OCI-LY1 (cell line): ENCODE measurements around the gene PGBD5.

Experiments used
- H2AFZ ChIP-seq: fragments of 200-600 bp; sonication (generic), shearing (Covaris generic); 2 replicates; pipeline ENCODE4 v1.6.0; 2014; ENCODE audit warnings: antibody characterized with exemption, mild to moderate bottlenecking, low read length
- H3F3A ChIP-seq: fragments of 200-600 bp; sonication (generic), shearing (Covaris generic); 2 replicates; pipeline ENCODE4 v1.6.0; 2014; ENCODE audit warnings: mild to moderate bottlenecking, antibody characterized with exemption, low read length, moderate library complexity; ENCODE audit not compliant: insufficient read depth
- H3K27ac ChIP-seq: fragments of 200-600 bp; sonication (generic); 2 replicates; pipeline ENCODE4 v1.5.1; 2014; ENCODE audit warnings: low read length, mixed run types, mild to moderate bottlenecking, low read depth; ENCODE audit not compliant: poor library complexity, severe bottlenecking
- H3K27me3 ChIP-seq: fragments of 200-600 bp; sonication (generic); 2 replicates; pipeline ENCODE4 v1.6.0; 2014; ENCODE audit warnings: antibody characterized with exemption, mild to moderate bottlenecking, low read length, moderate library complexity; ENCODE audit not compliant: insufficient read depth
- H3K36me3 ChIP-seq: fragments of 200-600 bp; sonication (generic); 2 replicates; pipeline ENCODE4 v1.6.1; 2014; ENCODE audit warnings: mild to moderate bottlenecking, antibody characterized with exemption, low read length, moderate library complexity, mixed read lengths; ENCODE audit not compliant: insufficient read depth
- H3K4me1 ChIP-seq: fragments of 200-600 bp; sonication (generic); 2 replicates; pipeline ENCODE4 v1.5.1; 2014; ENCODE audit warnings: mild to moderate bottlenecking, low read length, moderate library complexity; ENCODE audit not compliant: insufficient read depth, severe bottlenecking
- H3K4me2 ChIP-seq: fragments of 200-600 bp; sonication (generic), shearing (Covaris generic); 2 replicates; pipeline ENCODE4 v1.6.1; 2014; ENCODE audit warnings: low read length
- H3K4me3 ChIP-seq: fragments of 200-600 bp; sonication (generic); 2 replicates; pipeline ENCODE4 v1.5.1; 2014; ENCODE audit warnings: low read length, low read depth, mild to moderate bottlenecking, mixed read lengths; ENCODE audit not compliant: poor library complexity, severe bottlenecking
- H3K79me2 ChIP-seq: fragments of 200-600 bp; shearing (Covaris generic); 2 replicates; pipeline ENCODE4 v1.6.1; 2016; ENCODE audit warnings: mixed run types, low read length, mixed read lengths; ENCODE audit not compliant: insufficient read depth
- H3K9ac ChIP-seq: fragments of 200-600 bp; sonication (generic), shearing (Covaris generic); 2 replicates; pipeline ENCODE4 v1.6.1; 2014; ENCODE audit warnings: mild to moderate bottlenecking, low read length, mixed read lengths
- H3K9me2 ChIP-seq: fragments of 200-600 bp; sonication (generic), shearing (Covaris generic); 2 replicates; pipeline ENCODE4 v1.6.1; 2014; ENCODE audit warnings: low read depth, mild to moderate bottlenecking, low read length, mixed read lengths
- H3K9me3 ChIP-seq: fragments of 200-600 bp; shearing (Covaris generic); 2 replicates; pipeline ENCODE4 v1.6.1; 2014; ENCODE audit warnings: low read length, mixed read lengths
- H4K20me1 ChIP-seq: fragments of 200-600 bp; sonication (generic), shearing (Covaris generic); 2 replicates; pipeline ENCODE4 v1.6.0; 2016; ENCODE audit warnings: mild to moderate bottlenecking, low read length; ENCODE audit not compliant: insufficient read depth
- EZH2 ChIP-seq: fragments of 200-600 bp; sonication (generic), shearing (Covaris generic); IDR thresholded peaks from 2 replicates; pipeline ENCODE4 v1.8.0; 2017; ENCODE audit warnings: borderline replicate concordance, mixed run types, mild to moderate bottlenecking, antibody characterized with exemption, low read length, moderate library complexity, mixed read lengths
- TF ChIP-seq, protein P1 (sequence below): fragments of 200-600 bp; sonication (generic), shearing (Covaris generic); IDR thresholded peaks from 2 replicates; pipeline ENCODE4 v1.5.1; 2017; ENCODE audit warnings: mild to moderate bottlenecking, antibody characterized with exemption, low read length, moderate library complexity, mixed read lengths

The PGBD5 gene

GRCh38 chr1:230267338-230268065 lies 158.6 kb downstream of the PGBD5 start:
- Histone ChIP-seq H3K9ac (no peak overlapping the region), H3K4me1 (peaks cover 58% of the 10 kb centered on the region), H3K9me2 (no peaks in the 10 kb centered on the region), H3K27me3 (no peaks in the 10 kb centered on the region), H3K36me3 (peaks cover 40% of the 10 kb centered on the region; the same call in 1 of the 2 replicates), H2AFZ (no peak overlapping the region), H3K27ac (peak overlapping the region; percentile 72), H3K4me2 (no peak overlapping the region), H3K9me3 (no peaks in the 10 kb centered on the region), H4K20me1 (no peaks in the 10 kb centered on the region), H3K79me2 (no peaks in the 10 kb centered on the region), H3K4me3 (no peak overlapping the region), H3F3A (no peaks in the 10 kb centered on the region)
- no peak for TF ChIP-seq EZH2
- TF ChIP-seq, protein P1, sequence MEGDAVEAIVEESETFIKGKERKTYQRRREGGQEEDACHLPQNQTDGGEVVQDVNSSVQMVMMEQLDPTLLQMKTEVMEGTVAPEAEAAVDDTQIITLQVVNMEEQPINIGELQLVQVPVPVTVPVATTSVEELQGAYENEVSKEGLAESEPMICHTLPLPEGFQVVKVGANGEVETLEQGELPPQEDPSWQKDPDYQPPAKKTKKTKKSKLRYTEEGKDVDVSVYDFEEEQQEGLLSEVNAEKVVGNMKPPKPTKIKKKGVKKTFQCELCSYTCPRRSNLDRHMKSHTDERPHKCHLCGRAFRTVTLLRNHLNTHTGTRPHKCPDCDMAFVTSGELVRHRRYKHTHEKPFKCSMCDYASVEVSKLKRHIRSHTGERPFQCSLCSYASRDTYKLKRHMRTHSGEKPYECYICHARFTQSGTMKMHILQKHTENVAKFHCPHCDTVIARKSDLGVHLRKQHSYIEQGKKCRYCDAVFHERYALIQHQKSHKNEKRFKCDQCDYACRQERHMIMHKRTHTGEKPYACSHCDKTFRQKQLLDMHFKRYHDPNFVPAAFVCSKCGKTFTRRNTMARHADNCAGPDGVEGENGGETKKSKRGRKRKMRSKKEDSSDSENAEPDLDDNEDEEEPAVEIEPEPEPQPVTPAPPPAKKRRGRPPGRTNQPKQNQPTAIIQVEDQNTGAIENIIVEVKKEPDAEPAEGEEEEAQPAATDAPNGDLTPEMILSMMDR = no peak

- Histone ChIP-seq H3K9ac (no peak overlapping the region), H4K20me1 (no peaks in the 10 kb centered on the region), H3K27ac (peak overlapping the region; percentile 72), H3K4me1 (peaks cover 59% of the 10 kb centered on the region), H3K9me2 (no peaks in the 10 kb centered on the region), H3F3A (no peaks in the 10 kb centered on the region), H3K79me2 (no peaks in the 10 kb centered on the region), H3K4me3 (no peak overlapping the region), H3K27me3 (no peaks in the 10 kb centered on the region), H2AFZ (no peak overlapping the region), H3K4me2 (no peak overlapping the region), H3K9me3 (no peaks in the 10 kb centered on the region), H3K36me3 (peaks cover 40% of the 10 kb centered on the region; the same call in 1 of the 2 replicates)
- TF ChIP-seq, protein P1 = no peak
- TF ChIP-seq EZH2 = no peak
These were observed 159.7 kb downstream of the PGBD5 start for GRCh38 chr1:230266456-230266855.

DNA sequence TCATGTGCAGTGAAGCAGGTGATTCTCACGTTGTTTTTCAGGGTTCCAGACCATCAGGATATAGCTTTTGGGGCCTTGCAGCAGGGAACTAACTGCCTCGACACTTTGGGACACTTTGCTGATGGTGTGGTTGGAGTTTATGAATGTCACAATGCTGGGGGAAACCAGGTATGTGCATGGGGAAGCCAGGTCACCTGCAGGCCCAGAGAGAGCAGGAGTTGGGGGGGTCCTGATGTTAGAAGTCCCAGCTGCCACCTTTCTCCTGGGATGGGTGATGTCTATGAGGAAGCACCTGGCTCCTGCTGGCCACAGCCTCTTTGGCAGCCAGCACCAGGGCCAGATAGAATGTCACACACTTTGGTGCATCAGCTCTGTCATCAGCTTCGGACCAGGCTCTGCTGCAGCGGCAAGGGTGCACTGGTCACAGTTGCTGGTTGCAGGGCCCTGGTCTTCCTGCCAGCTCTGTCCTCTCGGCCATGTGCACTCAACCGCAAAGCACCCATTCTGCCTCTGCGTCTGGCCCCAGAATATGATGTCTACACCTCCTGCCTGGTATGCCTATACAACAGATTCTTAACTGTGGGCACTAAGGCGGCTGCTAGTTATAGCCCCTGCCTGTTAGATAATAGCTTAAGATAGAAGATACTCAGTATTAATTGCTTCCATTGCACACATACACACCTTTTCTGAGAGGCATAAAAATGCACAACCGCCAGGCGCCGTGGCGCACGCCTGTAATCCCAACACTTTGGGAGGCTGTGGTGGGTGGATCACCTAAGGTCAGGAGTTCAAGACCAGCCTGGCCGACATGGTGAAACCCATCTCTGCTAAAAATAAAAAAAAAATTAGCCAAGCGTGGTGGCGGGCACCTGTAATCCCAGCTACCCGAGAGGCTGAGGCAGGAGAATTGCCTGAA lies 160.7 kb downstream of the PGBD5 start:
- H3K4me1 ChIP-seq = peaks cover 49% of the 10 kb centered on the region
- no peaks in the 10 kb centered on the region for H3K9me2 ChIP-seq
- no peak overlapping the region; the same call in 1 of the 2 replicates for H3K9ac ChIP-seq
- H3K27ac ChIP-seq = peak overlapping the region; percentile 72
- H4K20me1 ChIP-seq = no peaks in the 10 kb centered on the region
- H3K9me3 ChIP-seq = no peaks in the 10 kb centered on the region
- TF ChIP-seq, protein P1 = no peak
- no peak for TF ChIP-seq EZH2
- no peak overlapping the region for H3K4me3 ChIP-seq
- no peaks in the 10 kb centered on the region for H3K27me3 ChIP-seq
- H2AFZ ChIP-seq = no peak overlapping the region
- H3K79me2 ChIP-seq = no peaks in the 10 kb centered on the region
- H3K36me3 ChIP-seq = peaks cover 33% of the 10 kb centered on the region; the same call in 1 of the 2 replicates
- no peaks in the 10 kb centered on the region for H3F3A ChIP-seq
- H3K4me2 ChIP-seq = no peak overlapping the region; the same call in 1 of the 2 replicates
